HEK293 (cell line): Measurements from ENCODE around the gene KRT38.

ENCODE experiments used
- CTCF ChIA-PET: fragments of 350-600 bp; formaldehyde crosslinking; extraction: SDS; loops from one replicate; lab custom pipeline; 2021; ENCODE audit warnings: antibody characterized with exemption; lab: Yijun Ruan, JAX
- POLR2A ChIA-PET: fragments of 300-600 bp; formaldehyde crosslinking; extraction: SDS; loops from one replicate; lab custom pipeline; 2020; ENCODE audit warnings: antibody characterized with exemption, inconsistent platforms; lab: Yijun Ruan, JAX
- H3K27ac ChIP-seq: fragments of 200-500 bp; sonication (Bioruptor generic); 2 replicates; pipeline ENCODE4 v1.5.1; 2014; ENCODE audit warnings: low read depth, low read length, control low read depth, inconsistent platforms; ENCODE audit errors: extremely low read depth
- H3K36me3 ChIP-seq, 2 experiments: fragments of 200-500 bp in 1 of 2; sonication (Bioruptor generic) in 1 of 2; 1 replicate in 1 of 2; 2 replicates in 1 of 2; pipeline ENCODE4 v1.5.1; 2014 to 2017; ENCODE audit warnings: inconsistent platforms in 2 of 2, low read length in 2 of 2; ENCODE audit not compliant: control insufficient read depth in 2 of 2, insufficient read depth in 1 of 2
- H3K4me1 ChIP-seq: fragments of 200-500 bp; sonication (Bioruptor generic); 2 replicates; pipeline ENCODE4 v1.5.1; 2014; ENCODE audit warnings: mild to moderate bottlenecking, low read length, inconsistent platforms; ENCODE audit not compliant: control insufficient read depth, insufficient read depth
- H3K4me3 ChIP-seq: 2 replicates; pipeline ENCODE4 v1.5.1; 2011; ENCODE audit warnings: low read depth, mild to moderate bottlenecking, control low read depth, low read length, moderate library complexity
- H3K9me3 ChIP-seq: fragments of 200-500 bp; sonication (Bioruptor generic); 2 replicates; pipeline ENCODE4 v1.5.1; 2014; ENCODE audit warnings: low read depth, low read length, inconsistent platforms; ENCODE audit not compliant: control insufficient read depth, insufficient read depth
- HIC1 ChIP-seq: fragments of 450-650 bp; formaldehyde crosslinking; IDR thresholded peaks from 2 replicates; pipeline ENCODE4 v1.5.1; 2016; ENCODE audit warnings: missing biosample characterization, missing genetic modification characterization
- KLF9 ChIP-seq: fragments of 450-650 bp; formaldehyde crosslinking; IDR thresholded peaks from 2 replicates; pipeline ENCODE4 v1.5.1; 2016; ENCODE audit warnings: missing biosample characterization, missing genetic modification characterization, low read depth
- MZF1 ChIP-seq: fragments of 450-650 bp; formaldehyde crosslinking; IDR thresholded peaks from 2 replicates; pipeline ENCODE4 v1.5.1; 2017; ENCODE audit warnings: missing biosample characterization, missing genetic modification characterization, borderline replicate concordance
- ZBTB20 ChIP-seq: fragments of 450-650 bp; formaldehyde crosslinking; IDR thresholded peaks from 2 replicates; pipeline ENCODE4 v1.5.1; 2016; ENCODE audit warnings: missing biosample characterization, missing genetic modification characterization
- ZNF302 ChIP-seq: fragments of 450-650 bp; formaldehyde crosslinking; IDR thresholded peaks from 2 replicates; pipeline ENCODE4 v1.5.1; 2016; ENCODE audit warnings: missing biosample characterization, missing genetic modification characterization, low read depth
- ZNF473 ChIP-seq: fragments of 450-650 bp; formaldehyde crosslinking; IDR thresholded peaks from 2 replicates; pipeline ENCODE4 v1.5.1; 2017; ENCODE audit warnings: missing biosample characterization, missing genetic modification characterization
- ZNF48 ChIP-seq: fragments of 450-650 bp; formaldehyde crosslinking; IDR thresholded peaks from 2 replicates; pipeline ENCODE4 v1.5.1; 2016; ENCODE audit warnings: missing biosample characterization, missing genetic modification characterization
- ZNF501 ChIP-seq: fragments of 450-650 bp; formaldehyde crosslinking; IDR thresholded peaks from 2 replicates; pipeline ENCODE4 v1.5.1; 2016; ENCODE audit warnings: missing biosample characterization, missing genetic modification characterization
- ZNF692 ChIP-seq: fragments of 450-650 bp; formaldehyde crosslinking; IDR thresholded peaks from 2 replicates; pipeline ENCODE4 v1.5.1; 2016; ENCODE audit warnings: missing biosample characterization, missing genetic modification characterization
- ZNF843 ChIP-seq: fragments of 450-650 bp; formaldehyde crosslinking; IDR thresholded peaks from 2 replicates; pipeline ENCODE4 v1.5.1; 2016; ENCODE audit warnings: missing biosample characterization, missing genetic modification characterization
- ZXDB ChIP-seq: fragments of 450-650 bp; formaldehyde crosslinking; IDR thresholded peaks from 2 replicates; pipeline ENCODE4 v1.5.1; 2016; ENCODE audit warnings: missing biosample characterization, missing genetic modification characterization
- TF ChIP-seq, protein P1 (sequence below): IDR thresholded peaks from 2 replicates; pipeline ENCODE4 v1.6.1; 2011; ENCODE audit warnings: mild to moderate bottlenecking, low read depth, low read length, borderline replicate concordance
- TF ChIP-seq, protein P2 (sequence below): fragments of 450-650 bp; formaldehyde crosslinking; IDR thresholded peaks from 2 replicates; pipeline ENCODE4 v1.5.1; 2017; ENCODE audit warnings: missing biosample characterization, mild to moderate bottlenecking, missing genetic modification characterization, moderate library complexity

Gene KRT38

GRCh38 chr17:41486316-41486715 is 45.5 kb upstream of the KRT38 start:
- CTCF ChIA-PET, result interaction anchor here (0.7 to 6.1 kb wide), 6 partner anchors 9 to 573 kb away, joined by 3 to 39 read pairs (median 4); no protein-coding TSS in a partner anchor

DNA sequence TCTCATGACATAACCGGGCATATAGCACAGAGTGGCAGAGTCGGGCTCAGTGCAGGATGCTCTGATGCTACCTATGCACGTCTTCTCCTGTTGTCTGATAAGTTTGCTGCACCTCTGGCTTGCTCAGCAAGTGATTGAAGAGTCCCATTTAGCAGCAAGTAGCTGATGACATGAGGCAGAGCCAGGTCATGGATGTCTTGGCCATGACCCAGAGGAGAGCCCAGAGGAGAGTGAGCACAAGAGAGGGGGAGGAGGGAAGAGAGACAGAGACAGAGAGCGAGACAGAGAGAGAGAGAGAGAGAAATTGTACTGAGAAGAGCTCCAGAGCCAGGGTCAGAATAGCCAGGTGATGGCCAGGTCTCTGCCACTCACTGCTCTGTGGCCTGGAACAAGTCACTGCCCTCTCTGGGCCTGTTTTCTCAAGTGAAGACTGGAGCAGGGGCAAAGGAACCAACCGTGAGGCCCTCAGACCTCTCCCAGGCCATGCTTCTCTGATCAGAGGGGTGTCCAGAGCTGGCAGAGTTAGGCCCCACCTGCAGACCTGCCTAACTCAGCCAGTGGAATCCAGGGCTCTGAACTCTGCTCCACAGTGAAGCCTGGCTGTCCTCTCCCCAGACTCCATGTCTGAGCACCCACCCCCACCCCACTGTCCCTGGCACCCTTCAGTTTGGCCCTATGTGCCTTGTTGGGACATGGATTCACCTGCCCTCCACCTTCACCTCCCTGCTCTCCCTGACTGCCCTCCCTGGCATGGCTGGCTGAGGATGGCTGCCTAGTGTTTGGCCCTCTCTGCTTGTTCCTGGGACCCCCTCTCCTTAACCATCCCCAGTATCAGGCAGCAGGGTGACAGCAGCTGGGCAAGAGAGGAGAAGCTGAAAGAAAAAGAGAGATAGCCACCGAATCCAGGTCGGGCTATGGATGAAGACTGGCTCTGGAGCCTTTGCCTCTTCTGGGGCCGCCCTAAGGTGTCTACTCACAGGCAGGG is 44.4 kb upstream of the KRT38 start:
- H3K9me3 ChIP-seq, result no peaks in the 10 kb centered on the region
- ChIA-PET POLR2A (no interaction called here), CTCF (interaction anchor here (0.5 to 6.1 kb wide), 7 partner anchors 15 to 178 kb away, joined by 3 to 39 read pairs (median 3); no protein-coding TSS in a partner anchor)
- TF ChIP-seq, protein P1, sequence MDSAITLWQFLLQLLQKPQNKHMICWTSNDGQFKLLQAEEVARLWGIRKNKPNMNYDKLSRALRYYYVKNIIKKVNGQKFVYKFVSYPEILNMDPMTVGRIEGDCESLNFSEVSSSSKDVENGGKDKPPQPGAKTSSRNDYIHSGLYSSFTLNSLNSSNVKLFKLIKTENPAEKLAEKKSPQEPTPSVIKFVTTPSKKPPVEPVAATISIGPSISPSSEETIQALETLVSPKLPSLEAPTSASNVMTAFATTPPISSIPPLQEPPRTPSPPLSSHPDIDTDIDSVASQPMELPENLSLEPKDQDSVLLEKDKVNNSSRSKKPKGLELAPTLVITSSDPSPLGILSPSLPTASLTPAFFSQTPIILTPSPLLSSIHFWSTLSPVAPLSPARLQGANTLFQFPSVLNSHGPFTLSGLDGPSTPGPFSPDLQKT, result no peak
- 0 out of 2 replicates have a peak, but pooled peaks have one; percentile 20 for TF ChIP-seq ZBTB20 (tag by site-specific recombination)
- no peak overlapping the region for H3K4me3 ChIP-seq
- H3K36me3 ChIP-seq, result no peaks in the 10 kb centered on the region
- H3K27ac ChIP-seq, result no peak overlapping the region
- H3K4me1 ChIP-seq, result no peaks in the 10 kb centered on the region

More at GRCh38 chr17:41486316-41486715, 45.5 kb upstream of the KRT38 start:
- no peaks in the 10 kb centered on the region for H3K9me3 ChIP-seq
- no peaks in the 10 kb centered on the region for H3K4me1 ChIP-seq
- H3K4me3 ChIP-seq, result no peak overlapping the region
- POLR2A ChIA-PET, result no interaction called here
- TF ChIP-seq ZNF501 (tag by site-specific recombination), result no peak
- TF ChIP-seq KLF9, result no peak
- TF ChIP-seq ZNF48 (tag by site-specific recombination), result no peak
- TF ChIP-seq HIC1 (tag by site-specific recombination), result no peak
- TF ChIP-seq ZNF692 (tag by site-specific recombination), result no peak
- TF ChIP-seq, protein P2, sequence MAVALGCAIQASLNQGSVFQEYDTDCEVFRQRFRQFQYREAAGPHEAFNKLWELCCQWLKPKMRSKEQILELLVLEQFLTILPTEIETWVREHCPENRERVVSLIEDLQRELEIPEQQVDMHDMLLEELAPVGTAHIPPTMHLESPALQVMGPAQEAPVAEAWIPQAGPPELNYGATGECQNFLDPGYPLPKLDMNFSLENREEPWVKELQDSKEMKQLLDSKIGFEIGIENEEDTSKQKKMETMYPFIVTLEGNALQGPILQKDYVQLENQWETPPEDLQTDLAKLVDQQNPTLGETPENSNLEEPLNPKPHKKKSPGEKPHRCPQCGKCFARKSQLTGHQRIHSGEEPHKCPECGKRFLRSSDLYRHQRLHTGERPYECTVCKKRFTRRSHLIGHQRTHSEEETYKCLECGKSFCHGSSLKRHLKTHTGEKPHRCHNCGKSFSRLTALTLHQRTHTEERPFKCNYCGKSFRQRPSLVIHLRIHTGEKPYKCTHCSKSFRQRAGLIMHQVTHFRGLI (tag by site-specific recombination), result no peak
- no peak for TF ChIP-seq ZNF302 (tag by site-specific recombination)
- no peak for TF ChIP-seq MZF1 (tag by site-specific recombination)
- TF ChIP-seq ZNF843 (tag by site-specific recombination), result no peak
- no peak for TF ChIP-seq ZXDB (tag by site-specific recombination)
- no peak for TF ChIP-seq ZNF473 (tag by site-specific recombination)
- H3K36me3 ChIP-seq, result no peaks in the 10 kb centered on the region
- no peak overlapping the region for H3K27ac ChIP-seq
